Muscle layer of duodenum (tissue), 2 donors: ENCODE data around the gene POU4F2.

ENCODE experiments used
- H3K27ac ChIP-seq: one replicate; pipeline ENCODE4 v1.7.0; 2013; ENCODE audit warnings: mild to moderate bottlenecking, low read length
- H3K27me3 ChIP-seq: one replicate; pipeline ENCODE4 v1.7.0; 2013; ENCODE audit warnings: low read depth, mild to moderate bottlenecking, control low read depth, low read length
- H3K36me3 ChIP-seq, 2 donors: one replicate each; pipeline ENCODE4 v1.7.0; 2013; ENCODE audit warnings: low read length in 2 of 2, control low read depth in 1 of 2, mild to moderate bottlenecking in 1 of 2; ENCODE audit not compliant: insufficient read depth in 2 of 2, control insufficient read depth in 1 of 2
- H3K4me1 ChIP-seq, 2 donors: one replicate each; pipeline ENCODE4 v1.7.0; 2013; ENCODE audit warnings: low read length in 2 of 2, mild to moderate bottlenecking in 2 of 2, control low read depth in 1 of 2, moderate library complexity in 1 of 2; ENCODE audit not compliant: insufficient read depth in 2 of 2, control insufficient read depth in 1 of 2
- H3K4me3 ChIP-seq, 2 donors: one replicate each; pipeline ENCODE4 v1.7.0; 2013; ENCODE audit warnings: low read length in 2 of 2, low read depth in 1 of 2, mild to moderate bottlenecking in 1 of 2
- H3K9me3 ChIP-seq, 2 donors: one replicate each; pipeline ENCODE4 v1.7.0; 2013; ENCODE audit warnings: low read length in 2 of 2, control low read depth in 1 of 2, mild to moderate bottlenecking in 1 of 2; ENCODE audit not compliant: control insufficient read depth in 1 of 2
- donor health status: healthy.

Gene POU4F2, protein sequence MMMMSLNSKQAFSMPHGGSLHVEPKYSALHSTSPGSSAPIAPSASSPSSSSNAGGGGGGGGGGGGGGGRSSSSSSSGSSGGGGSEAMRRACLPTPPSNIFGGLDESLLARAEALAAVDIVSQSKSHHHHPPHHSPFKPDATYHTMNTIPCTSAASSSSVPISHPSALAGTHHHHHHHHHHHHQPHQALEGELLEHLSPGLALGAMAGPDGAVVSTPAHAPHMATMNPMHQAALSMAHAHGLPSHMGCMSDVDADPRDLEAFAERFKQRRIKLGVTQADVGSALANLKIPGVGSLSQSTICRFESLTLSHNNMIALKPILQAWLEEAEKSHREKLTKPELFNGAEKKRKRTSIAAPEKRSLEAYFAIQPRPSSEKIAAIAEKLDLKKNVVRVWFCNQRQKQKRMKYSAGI

DNA sequence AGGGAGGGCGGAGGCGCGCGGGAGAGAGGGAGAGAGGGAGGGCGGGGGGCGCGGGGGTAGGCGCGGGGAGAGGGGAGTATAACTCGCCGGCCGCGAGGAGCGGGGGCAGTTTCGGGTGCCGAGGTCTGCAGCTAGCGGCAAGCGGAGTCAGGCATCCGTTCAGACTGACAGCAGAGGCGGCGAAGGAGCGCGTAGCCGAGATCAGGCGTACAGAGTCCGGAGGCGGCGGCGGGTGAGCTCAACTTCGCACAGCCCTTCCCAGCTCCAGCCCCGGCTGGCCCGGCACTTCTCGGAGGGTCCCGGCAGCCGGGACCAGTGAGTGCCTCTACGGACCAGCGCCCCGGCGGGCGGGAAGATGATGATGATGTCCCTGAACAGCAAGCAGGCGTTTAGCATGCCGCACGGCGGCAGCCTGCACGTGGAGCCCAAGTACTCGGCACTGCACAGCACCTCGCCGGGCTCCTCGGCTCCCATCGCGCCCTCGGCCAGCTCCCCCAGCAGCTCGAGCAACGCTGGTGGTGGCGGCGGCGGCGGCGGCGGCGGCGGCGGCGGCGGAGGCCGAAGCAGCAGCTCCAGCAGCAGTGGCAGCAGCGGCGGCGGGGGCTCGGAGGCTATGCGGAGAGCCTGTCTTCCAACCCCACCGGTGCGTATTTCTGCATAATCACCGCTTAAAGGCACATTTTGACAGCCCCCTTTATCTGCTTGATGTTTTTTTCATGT, at the start of gene POU4F2:
Gene POU4F2 (plus strand): TSS at position 108 of the 720 bp plus-strand sequence. CDS start 248 bp downstream, at position 356.
- Histone ChIP-seq H3K27me3 (peaks cover 34% of the 10 kb centered on the region), H3K9me3 (peaks cover 0 to 3% of the 10 kb centered on the region in 2 donors), H3K36me3 (no peaks in the 10 kb centered on the region), H3K4me1 (peaks cover 0 to 24% of the 10 kb centered on the region in 2 donors), H3K4me3 (peak within 1 kb of the TSS in 1 of 2 donors; percentile 56), H3K27ac (no peak within 1 kb of the TSS)

DNA sequence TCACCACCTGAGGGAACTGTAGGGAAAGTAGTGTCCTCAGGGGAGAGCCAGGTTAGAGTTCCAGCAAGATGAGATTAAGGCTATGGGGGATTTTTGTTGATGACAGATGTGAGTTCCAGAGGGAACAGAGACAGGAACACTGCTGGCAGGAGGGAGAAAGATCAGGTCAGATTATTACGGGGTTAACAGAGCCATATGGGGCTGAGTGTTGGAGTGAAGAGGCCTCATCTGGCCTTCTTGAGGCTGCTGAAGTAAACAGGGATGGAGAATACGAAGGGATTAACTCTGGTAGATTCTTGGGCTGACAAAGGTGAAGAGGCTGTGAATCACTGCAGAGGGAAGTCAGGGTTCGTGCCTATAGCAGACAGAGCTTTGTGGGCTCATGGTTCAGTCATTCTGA, 47.9 kb upstream of the POU4F2 start:
- Histone ChIP-seq H3K9me3 (peaks cover 0 to 6% of the 10 kb centered on the region in 2 donors), H3K4me1 (no peaks in the 10 kb centered on the region), H3K27me3 (no peaks in the 10 kb centered on the region), H3K36me3 (no peaks in the 10 kb centered on the region), H3K4me3 (no peak overlapping the region), H3K27ac (no peak overlapping the region)

DNA sequence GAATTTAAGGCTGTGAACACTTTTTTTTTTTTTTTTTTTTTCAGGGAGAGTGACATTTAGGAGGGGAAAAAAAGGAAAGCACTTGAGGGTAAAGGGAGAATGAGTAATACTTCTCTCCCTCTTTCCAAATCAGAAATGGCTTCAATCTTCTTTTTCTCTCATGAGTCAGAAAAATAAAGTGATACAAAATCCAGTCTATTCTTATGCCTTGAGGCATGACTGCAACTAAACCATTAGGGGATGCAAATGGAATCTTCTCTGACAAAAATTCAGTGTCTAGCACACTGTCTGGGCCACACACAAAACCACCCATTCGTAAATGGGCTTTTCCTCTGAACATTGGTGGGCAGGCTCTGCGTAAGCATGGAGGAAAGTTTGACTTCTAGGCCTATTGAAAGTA, 46.7 kb upstream of the POU4F2 start:
- Histone ChIP-seq H3K4me3 (no peak overlapping the region), H3K4me1 (no peaks in the 10 kb centered on the region), H3K36me3 (no peaks in the 10 kb centered on the region), H3K27ac (no peak overlapping the region), H3K27me3 (no peaks in the 10 kb centered on the region), H3K9me3 (peaks cover 0 to 6% of the 10 kb centered on the region in 2 donors)

DNA sequence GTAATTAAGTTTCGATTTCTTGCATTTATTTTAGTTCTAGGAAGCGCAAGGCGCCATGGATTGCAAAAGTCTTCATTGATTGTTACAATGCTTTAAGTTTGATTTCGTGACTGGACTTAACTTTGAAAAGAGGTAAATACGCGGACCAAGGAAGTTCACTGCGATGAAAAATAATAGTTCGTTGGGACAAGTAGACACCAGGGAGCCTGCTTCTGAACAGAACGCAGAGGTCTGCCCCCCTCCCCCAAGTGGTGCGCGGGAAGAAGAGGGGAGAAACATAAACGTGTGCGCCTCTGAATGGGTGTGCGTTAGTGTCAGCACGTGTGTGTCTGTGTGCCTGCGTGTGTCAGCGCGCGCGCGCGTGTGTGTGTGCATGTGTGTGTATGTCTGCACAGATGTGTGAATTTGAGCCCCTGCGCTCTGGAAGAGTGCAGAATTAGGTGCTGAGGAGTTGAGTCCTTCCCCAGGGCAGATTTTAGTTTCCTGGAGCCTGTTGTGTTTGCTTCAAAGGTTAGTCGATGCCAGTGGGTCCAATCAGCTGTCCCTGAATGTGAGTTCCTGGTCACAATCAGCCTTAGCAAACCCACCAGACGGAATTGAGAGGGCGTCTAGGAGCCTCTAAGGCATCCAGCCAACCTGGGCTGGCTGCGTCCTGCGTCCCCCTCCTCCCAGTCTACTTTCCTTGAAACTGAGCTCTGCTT, 5.8 kb upstream of the POU4F2 start:
- Histone ChIP-seq H3K27ac (no peak overlapping the region), H3K36me3 (no peaks in the 10 kb centered on the region), H3K9me3 (peaks cover 0 to 3% of the 10 kb centered on the region in 2 donors), H3K27me3 (peaks cover 41% of the 10 kb centered on the region), H3K4me1 (peaks cover 0 to 6% of the 10 kb centered on the region in 2 donors), H3K4me3 (no peak overlapping the region)

DNA sequence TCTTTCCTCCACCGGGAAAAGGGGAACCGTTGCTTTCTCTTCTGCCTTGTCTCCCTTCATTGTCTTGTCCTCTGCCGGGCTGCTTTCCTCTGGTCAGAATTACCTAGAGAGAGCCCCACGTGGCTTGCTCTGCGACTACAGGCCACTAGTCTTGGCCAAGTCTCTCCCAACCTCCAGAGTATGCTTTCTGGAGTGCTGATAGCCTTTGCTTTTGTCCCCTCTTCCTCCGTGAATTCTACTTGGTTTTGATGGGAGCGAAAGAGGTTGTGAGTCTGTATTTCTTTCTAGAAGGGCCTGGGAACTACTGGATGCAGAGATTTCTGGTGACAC, 5.3 kb upstream of the POU4F2 start:
- no peak overlapping the region for H3K27ac ChIP-seq
- H3K9me3 ChIP-seq: peaks cover 0 to 3% of the 10 kb centered on the region in 2 donors
- no peak overlapping the region for H3K4me3 ChIP-seq
- peaks cover 0 to 11% of the 10 kb centered on the region in 2 donors for H3K4me1 ChIP-seq
- H3K36me3 ChIP-seq: no peaks in the 10 kb centered on the region
- H3K27me3 ChIP-seq: peaks cover 46% of the 10 kb centered on the region

DNA sequence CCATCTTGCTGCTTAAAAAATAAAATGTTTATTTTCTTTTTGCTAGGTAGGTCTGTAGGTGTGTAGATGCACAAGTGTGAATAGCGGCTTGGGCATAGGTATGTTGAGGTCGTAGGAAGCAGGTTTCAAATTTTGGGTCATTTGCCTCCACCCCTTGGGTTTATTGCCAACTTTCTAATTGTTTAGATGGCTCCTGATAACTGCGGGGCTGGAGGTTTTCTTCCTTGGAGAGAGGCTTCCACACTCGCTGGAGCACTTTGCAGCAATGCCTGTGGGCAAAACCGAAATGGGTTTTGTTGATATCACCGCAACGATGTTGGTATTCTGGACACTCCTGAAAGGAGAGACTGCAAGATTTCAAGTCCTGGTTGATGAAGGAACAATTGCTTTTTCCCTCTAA, 3.9 kb upstream of the POU4F2 start:
- peaks cover 0 to 24% of the 10 kb centered on the region in 2 donors for H3K4me1 ChIP-seq
- peaks cover 0 to 3% of the 10 kb centered on the region in 2 donors for H3K9me3 ChIP-seq
- H3K4me3 ChIP-seq: no peak overlapping the region
- H3K27me3 ChIP-seq: peaks cover 39% of the 10 kb centered on the region
- H3K27ac ChIP-seq: no peak overlapping the region
- no peaks in the 10 kb centered on the region for H3K36me3 ChIP-seq

DNA sequence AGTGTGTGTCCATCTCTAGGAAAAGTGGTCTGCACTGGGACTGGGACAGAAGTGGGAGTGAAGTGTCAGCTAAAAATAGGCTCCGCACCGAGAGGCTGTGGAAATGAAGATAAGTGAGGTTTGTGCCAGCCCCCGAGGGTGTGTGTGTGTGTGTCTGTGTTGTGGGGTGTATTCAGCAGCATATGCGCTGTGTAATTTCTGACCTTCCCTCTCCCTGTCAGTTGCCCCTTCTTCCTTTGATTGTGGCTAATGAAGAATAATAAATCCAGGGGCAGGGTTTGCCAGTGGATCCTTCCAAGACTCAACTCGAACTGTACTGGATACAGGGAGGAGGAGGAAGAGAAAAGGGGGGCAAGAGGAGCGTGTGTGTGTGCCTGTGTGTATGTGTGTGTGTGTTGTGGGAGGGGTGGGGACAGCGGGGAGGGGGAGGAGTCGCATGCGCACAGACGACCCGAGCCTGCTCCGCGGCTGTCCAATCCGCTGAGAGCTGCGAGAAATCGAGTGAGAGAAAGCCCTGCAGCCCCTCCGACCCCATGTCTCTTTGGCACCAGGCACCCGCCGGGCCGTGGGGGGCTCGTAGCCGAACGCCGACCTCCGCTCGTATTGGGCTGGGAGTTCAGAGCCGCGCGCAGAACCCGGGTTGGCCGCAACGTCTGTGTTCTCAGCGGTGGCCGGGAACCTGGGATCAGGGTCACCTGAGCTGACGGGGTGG, 916 bp upstream of the POU4F2 start:
- H3K36me3 ChIP-seq: no peaks in the 10 kb centered on the region
- H3K4me1 ChIP-seq: peaks cover 0 to 24% of the 10 kb centered on the region in 2 donors
- H3K9me3 ChIP-seq: peaks cover 0 to 3% of the 10 kb centered on the region in 2 donors
- peaks cover 44% of the 10 kb centered on the region for H3K27me3 ChIP-seq
- no peak overlapping the region for H3K27ac ChIP-seq
- H3K4me3 ChIP-seq: peak overlapping the region in 1 of 2 donors; percentile 56

DNA sequence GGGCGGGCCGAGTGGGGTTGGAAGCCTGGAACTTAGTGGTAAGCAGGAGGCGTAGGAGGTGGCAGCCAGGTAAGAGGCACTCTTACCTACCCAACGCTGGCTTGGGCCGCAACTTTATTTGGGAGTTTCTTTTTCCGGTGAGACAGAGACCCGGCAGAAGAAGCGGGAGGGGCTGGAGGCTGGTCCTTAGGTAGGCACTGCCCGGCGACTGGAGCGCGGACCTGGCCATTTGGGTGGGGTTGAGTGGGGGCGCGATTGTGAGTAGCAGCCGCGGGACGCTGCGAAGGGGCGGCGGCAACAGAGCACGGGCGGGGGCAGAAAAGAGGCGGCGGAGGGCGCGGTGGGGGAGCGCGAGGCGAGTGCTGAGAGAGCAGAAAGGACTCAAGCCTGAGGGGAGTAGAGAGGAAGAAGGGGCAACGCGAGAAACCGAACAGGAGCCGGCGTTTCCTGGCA, 334 bp upstream of the POU4F2 start:
- H3K27me3 ChIP-seq: peaks cover 38% of the 10 kb centered on the region

DNA sequence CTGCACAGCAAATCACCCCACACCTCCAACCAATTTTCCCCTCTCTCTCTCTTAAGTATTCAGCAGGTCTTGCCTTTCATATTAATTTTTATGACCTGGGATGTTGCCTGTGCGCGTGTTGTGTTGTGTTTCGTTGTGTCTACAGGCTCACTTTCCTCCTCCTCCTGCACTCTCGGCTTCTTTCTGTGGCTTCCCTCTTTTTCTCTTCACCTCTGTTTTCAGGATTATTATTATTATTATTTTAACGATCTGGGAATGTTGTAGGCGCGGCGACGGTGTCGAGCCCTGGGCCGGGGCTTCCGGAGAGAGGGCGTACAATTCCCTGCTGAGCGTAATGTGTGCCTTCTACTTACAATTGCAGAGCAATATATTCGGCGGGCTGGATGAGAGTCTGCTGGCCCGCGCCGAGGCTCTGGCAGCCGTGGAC, 826 bp downstream of the POU4F2 start:
- Histone ChIP-seq H3K27me3 (peaks cover 30% of the 10 kb centered on the region), H3K36me3 (no peaks in the 10 kb centered on the region), H3K4me1 (peaks cover 0 to 24% of the 10 kb centered on the region in 2 donors), H3K4me3 (peak overlapping the region in 1 of 2 donors; percentile 56), H3K9me3 (peaks cover 0 to 3% of the 10 kb centered on the region in 2 donors), H3K27ac (no peak overlapping the region)

More for the DNA sequence above, 334 bp upstream of the POU4F2 start:
- peak overlapping the region in 1 of 2 donors; percentile 56 for H3K4me3 ChIP-seq
- no peak overlapping the region for H3K27ac ChIP-seq
- H3K36me3 ChIP-seq: no peaks in the 10 kb centered on the region
- peaks cover 0 to 3% of the 10 kb centered on the region in 2 donors for H3K9me3 ChIP-seq
- H3K4me1 ChIP-seq: peaks cover 0 to 24% of the 10 kb centered on the region in 2 donors

DNA sequence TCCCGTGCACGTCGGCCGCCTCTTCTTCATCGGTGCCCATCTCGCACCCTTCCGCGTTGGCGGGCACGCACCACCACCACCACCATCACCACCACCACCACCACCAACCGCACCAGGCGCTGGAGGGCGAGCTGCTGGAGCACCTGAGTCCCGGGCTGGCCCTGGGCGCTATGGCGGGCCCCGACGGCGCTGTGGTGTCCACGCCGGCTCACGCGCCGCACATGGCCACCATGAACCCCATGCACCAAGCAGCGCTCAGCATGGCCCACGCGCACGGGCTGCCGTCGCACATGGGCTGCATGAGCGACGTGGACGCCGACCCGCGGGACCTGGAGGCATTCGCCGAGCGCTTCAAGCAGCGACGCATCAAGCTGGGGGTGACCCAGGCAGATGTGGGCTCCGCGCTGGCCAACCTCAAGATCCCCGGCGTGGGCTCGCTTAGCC, 1.4 kb downstream of the POU4F2 start:
- no peak overlapping the region for H3K27ac ChIP-seq
- no peaks in the 10 kb centered on the region for H3K36me3 ChIP-seq
- peaks cover 30% of the 10 kb centered on the region for H3K27me3 ChIP-seq
- peaks cover 0 to 3% of the 10 kb centered on the region in 2 donors for H3K9me3 ChIP-seq
- H3K4me3 ChIP-seq: no peak overlapping the region
- H3K4me1 ChIP-seq: peaks cover 0 to 24% of the 10 kb centered on the region in 2 donors
